ENCODE measurements around the gene IL16.

Gene IL16

DNA sequence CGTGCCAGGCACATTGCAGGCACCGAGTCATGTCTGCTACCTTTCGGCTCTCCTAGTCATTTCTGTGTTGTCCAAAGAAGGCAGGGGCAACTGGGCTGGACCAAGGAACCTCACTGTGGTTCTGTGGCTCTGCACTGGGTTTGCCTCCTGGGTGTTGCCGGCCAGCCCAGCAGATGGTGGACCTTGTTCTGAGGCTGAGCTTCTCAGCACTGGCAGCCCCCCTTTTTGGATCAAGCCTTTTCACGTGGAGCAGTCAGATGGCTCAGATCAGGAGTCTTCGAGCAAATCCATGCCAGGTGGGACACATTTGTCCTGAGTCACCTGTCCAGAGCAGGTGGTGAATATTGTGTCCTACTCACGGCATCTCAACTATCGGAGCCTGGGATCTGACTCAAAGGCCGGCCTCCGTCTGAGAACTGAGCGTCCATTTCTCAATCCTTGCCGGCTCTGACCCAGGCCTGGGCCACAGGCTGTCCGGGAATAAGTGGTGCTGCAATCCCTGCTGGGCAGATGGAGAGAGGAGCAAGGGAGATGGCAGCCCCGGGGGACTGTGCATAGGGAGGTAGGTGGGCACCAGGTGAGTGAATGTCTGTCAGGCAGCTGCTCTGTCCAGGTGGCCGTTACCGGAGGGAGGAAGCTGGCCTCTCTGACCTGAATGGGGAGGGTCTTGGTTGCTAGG, at the start of gene IL16:
Gene IL16 (plus strand): TSS at position 304 of the 679 bp plus-strand sequence. CDS start 28,521 bp downstream, outside the sequence.
- TF ChIP-seq, protein P1, sequence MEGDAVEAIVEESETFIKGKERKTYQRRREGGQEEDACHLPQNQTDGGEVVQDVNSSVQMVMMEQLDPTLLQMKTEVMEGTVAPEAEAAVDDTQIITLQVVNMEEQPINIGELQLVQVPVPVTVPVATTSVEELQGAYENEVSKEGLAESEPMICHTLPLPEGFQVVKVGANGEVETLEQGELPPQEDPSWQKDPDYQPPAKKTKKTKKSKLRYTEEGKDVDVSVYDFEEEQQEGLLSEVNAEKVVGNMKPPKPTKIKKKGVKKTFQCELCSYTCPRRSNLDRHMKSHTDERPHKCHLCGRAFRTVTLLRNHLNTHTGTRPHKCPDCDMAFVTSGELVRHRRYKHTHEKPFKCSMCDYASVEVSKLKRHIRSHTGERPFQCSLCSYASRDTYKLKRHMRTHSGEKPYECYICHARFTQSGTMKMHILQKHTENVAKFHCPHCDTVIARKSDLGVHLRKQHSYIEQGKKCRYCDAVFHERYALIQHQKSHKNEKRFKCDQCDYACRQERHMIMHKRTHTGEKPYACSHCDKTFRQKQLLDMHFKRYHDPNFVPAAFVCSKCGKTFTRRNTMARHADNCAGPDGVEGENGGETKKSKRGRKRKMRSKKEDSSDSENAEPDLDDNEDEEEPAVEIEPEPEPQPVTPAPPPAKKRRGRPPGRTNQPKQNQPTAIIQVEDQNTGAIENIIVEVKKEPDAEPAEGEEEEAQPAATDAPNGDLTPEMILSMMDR (IDR thresholded peaks at IDR 0.05; ENCODE audit: insufficient read depth, missing control alignments), result no peak
- DNase-seq (ENCODE audit: insufficient read length, low spot score), result no peak
- FAIRE-seq, result no peak

DNA sequence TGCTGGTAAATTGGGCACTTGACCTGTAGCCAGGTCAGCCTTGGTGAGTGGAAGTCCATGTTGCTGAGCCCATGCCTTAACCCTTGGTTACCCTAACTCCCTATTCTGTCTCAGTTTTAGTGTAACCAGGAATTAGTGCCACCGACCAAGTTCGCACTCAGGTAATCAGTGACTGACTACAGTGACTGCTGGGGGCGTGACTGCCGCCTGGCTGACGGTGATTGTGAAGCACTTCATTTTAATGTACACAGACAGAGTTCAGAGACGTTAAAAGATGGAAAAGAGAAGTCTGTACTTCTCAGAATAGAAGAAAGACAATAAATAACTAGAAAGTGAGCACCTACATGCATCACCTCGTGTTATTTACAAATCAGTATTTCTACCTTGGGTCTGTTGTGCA, 45.3 kb upstream of the IL16 start:
- FAIRE-seq, result no peak
- no peak for DNase-seq (ENCODE audit: insufficient read length, low spot score)
- TF ChIP-seq, protein P1 (IDR thresholded peaks at IDR 0.05; ENCODE audit: insufficient read depth, missing control alignments), result no peak

DNA sequence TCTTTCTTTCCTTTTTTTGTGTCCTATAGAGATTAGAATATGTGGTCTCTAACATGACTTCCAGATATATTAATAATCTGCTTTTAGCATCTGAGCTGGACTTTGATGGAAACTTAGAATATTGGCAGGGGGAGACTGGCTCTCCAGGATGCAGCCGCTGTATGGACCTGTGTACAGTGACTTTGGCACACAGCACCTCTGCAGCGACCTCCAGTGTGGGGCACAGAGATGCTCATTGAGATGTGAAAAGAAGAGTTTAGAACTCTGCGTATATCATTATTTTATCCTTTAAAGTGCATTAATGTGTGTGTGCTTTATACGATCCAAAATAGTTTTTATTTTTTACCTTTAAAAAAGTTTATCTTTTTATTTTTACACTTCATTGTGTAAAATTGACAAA, 44.3 kb upstream of the IL16 start:
- TF ChIP-seq, protein P1 (IDR thresholded peaks at IDR 0.05; ENCODE audit: insufficient read depth, missing control alignments), result peak; percentile 23
- FAIRE-seq, result no peak
- DNase-seq (ENCODE audit: insufficient read length, low spot score), result no peak

DNA sequence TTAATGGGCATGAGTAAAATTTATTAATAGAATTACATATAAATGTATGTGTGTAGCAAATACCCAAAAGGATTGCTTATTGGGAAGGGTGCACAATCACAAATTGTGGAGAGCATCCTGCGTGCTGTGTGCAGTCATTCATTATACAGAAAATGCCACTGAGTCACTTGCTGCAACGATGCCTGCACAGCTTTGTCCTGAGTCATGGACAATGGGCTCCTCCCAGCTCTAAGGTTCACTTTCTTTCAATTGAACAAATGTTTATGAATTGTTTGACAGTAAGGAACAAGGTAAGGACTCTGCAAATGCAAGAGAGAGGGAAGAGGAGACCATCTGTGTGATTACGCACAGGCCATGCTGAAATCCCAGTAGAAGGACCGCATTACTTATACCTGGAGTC, 43.9 kb upstream of the IL16 start:
- TF ChIP-seq, protein P1 (IDR thresholded peaks at IDR 0.05; ENCODE audit: insufficient read depth, missing control alignments), result no peak
- no peak for DNase-seq (ENCODE audit: insufficient read length, low spot score)
- no peak for FAIRE-seq

DNA sequence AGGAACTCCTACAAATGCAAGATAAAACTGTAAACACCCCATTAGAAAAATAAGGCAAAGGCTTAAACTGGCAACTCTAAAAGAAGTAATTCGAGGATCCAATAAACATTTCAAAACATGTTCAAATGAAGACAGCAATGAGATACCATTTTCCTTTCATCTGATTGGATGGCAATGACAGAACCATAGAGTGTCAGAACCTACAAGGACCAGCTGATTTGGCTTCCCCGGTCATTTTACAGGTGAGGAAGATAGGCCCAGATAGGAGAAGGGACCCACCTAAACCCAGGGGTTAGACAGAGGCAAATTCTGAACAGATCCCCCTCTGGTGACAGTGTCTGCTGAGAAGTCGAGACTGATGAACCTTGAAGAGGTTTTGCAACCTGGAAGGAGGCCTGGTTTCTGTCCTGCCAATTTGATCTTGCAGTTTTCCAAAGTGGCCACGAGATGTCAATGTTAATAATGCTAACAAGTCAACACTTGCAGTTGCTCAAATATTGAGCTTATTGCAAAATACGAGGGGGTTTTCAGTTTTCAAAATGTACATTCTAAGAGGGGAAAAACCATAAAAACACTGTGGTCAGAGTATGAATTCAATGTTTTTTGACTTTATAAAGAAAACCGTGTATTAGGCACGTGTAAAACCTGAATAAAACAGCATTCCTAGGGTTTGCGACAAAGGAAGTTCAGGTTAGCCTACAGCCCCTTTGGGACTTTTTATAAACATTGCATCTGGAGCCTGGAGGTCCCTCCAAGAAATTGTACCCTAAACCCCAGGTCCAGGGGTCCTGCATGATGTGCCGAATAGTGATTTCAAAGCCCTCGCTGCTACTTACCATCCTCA, 41.1 kb upstream of the IL16 start:
- DNase-seq (ENCODE audit: insufficient read length, low spot score), result no peak
- TF ChIP-seq, protein P1 (IDR thresholded peaks at IDR 0.05; ENCODE audit: insufficient read depth, missing control alignments), result peak; percentile 55
- no peak for FAIRE-seq

DNA sequence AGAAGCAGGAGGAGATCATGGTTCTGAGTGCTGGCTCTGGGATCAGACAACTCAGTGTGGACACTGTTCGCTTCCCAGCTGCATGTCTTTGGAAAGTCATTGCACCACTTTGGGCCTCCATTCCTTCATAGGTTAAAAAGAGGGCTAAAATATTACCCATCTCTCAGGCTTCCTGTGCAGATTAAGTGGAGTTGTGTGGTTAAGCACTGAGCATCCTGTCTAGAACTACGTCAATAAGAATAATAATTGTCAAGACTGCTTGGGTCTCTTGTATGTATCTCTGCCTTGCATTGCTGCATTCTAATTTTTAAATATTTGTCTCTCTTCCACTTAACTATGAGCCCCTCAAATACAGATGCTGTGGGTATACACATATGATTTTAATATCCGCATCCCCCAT, 40.4 kb upstream of the IL16 start:
- TF ChIP-seq, protein P1 (IDR thresholded peaks at IDR 0.05; ENCODE audit: insufficient read depth, missing control alignments), result no peak
- DNase-seq (ENCODE audit: insufficient read length, low spot score) (no peak), FAIRE-seq (no peak)

Measured in D721Med (cell line).